Activated CD4-positive, alpha-beta T cell treated with anti-CD3 and anti-CD28 coated beads, Interleukin-2, amount 10 ng/mL, durations not matched to agents 7 days and 5 days (primary cell): ENCODE results near the gene BUD23. TPM values are rescaled to one million over a fixed set of nuclear protein-coding genes. Genes with fewer than 3 reads are reported as not detected.
"Not testable (repeated sequence)": the region's sequence is repeated elsewhere in the genome, so short reads cannot be mapped to it uniquely, and the experiment has no call there.

ENCODE experiments used
- CTCF ChIA-PET: fragments of 350-600 bp; sonication (Branson Sonifier 250); formaldehyde crosslinking; loops from one replicate; lab custom pipeline; 2021; ENCODE audit warnings: antibody characterized with exemption; lab: Charles Lee
- POLR2A ChIA-PET: fragments of 350-600 bp; sonication (Branson Sonifier 250); formaldehyde crosslinking; loops from one replicate; lab custom pipeline; 2021; ENCODE audit warnings: antibody characterized with exemption; lab: Charles Lee
- DNase-seq: peaks from one replicate; pipeline ENCODE4 v3.0.0-alpha.2; 2020
- H3K27ac Mint-ChIP-seq: one replicate; pipeline ENCODE4 v1.8.0; 2021; ENCODE audit warnings: mild to moderate bottlenecking, moderate library complexity, mixed read lengths
- H3K27me3 Mint-ChIP-seq: one replicate; pipeline ENCODE4 v1.8.0; 2021; ENCODE audit warnings: mixed read lengths
- H3K36me3 Mint-ChIP-seq: one replicate; pipeline ENCODE4 v1.8.0; 2021; ENCODE audit warnings: low read depth, mixed read lengths
- H3K4me1 Mint-ChIP-seq: one replicate; pipeline ENCODE4 v1.8.0; 2021; ENCODE audit warnings: mixed read lengths
- H3K4me3 Mint-ChIP-seq: one replicate; pipeline ENCODE4 v1.8.0; 2021; ENCODE audit warnings: mild to moderate bottlenecking, moderate library complexity, mixed read lengths
- H3K9me3 Mint-ChIP-seq: one replicate; pipeline ENCODE4 v1.8.0; 2021; ENCODE audit warnings: mixed read lengths
- total RNA-seq, 2 experiments: library from RNA; stranded (reverse); gene quantifications; one replicate each; pipeline ENCODE4 v1.2.3, GENCODE V29; 2021

Gene BUD23
- total RNA-seq, 2 experiments from 2014 or later, result 43.9 to 51.4 TPM

DNA sequence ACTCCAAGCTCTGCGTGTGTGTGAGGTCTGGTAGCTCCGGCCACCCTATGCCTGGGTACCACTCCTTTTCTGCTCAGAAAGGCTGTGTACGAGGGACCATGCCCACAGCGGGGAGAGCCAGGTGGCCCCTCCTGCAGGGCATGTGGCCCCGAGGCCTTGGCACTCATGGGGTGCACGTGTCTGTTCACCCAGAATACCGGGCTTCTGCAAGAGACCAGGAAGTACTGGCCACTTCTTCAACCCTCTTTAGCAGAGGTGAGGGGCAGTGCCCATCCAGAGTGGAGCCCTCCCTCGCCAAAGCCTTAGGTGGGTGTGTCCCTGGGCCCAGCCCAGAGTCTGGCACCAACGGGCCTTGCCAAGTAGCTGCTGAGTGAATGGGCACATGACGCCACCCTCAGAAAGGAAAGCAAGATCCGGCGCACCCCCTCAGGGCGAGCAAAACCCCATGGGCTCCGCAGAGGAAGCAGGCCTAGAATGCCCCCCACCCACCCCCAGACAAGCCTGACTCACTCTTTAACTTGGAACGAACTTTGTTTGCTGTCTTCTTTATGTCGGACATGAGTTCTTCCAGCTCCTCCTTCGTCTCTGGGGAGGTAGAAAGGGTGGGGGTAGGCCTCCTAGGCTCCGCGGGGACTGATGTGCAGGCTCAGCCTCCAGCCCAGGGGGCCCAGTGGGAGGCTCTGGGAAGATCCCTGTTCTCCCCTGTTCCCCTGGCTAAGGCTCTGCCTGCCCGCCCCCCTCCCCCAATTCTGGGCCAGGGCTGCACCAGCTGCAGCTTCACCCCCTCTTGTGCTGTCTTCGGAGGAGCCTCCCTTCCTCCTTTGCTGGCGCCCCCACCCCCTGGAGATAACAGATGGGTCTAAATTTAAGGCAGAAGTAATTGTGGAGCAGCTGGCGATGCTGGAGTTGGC lies 21.5 kb downstream of the BUD23 start:
- no peak overlapping the region for H3K4me3 Mint-ChIP-seq
- ChIA-PET CTCF (interaction anchor here (0.5 to 4.1 kb wide), 6 partner anchors 9 to 98 kb away, joined by 3 to 30 read pairs (median 6); partner anchors contain the start of gene STX1A), POLR2A (no interaction called here)
- no peaks in the 10 kb centered on the region for H3K9me3 Mint-ChIP-seq
- DNase-seq, result no peak
- H3K27ac Mint-ChIP-seq, result no peak overlapping the region
- H3K36me3 Mint-ChIP-seq, result peaks cover 4% of the 10 kb centered on the region
- H3K27me3 Mint-ChIP-seq, result no peaks in the 10 kb centered on the region
- H3K4me1 Mint-ChIP-seq, result peaks cover 13% of the 10 kb centered on the region

DNA sequence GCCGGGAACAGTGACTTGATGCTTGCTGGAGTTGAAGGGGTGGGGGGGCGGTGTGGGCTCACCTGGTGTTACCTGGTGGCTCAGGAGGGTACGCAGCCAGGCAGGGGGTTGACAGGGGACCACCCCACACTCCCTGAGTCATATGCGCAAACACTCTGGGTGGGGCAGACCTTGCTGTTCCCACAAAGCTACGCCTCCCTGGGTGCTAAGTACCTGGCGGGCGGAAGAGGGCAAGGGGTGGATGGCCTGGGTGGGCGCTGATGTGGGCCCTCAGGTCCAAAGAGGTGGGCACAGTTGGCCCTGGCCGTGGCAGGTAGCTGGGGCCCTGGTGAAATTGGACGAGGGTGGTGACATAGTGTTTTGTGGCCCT lies 22.1 kb downstream of the BUD23 start:
- DNase-seq, result no peak
- CTCF ChIA-PET, result interaction anchor here (0.5 to 2.4 kb wide), 6 partner anchors 10 to 99 kb away, joined by 3 to 8 read pairs (median 6); partner anchors contain the start of gene STX1A
- H3K27me3 Mint-ChIP-seq, result no peaks in the 10 kb centered on the region
- H3K27ac Mint-ChIP-seq, result no peak overlapping the region
- POLR2A ChIA-PET, result no interaction called here
- H3K4me1 Mint-ChIP-seq, result peaks cover 13% of the 10 kb centered on the region
- H3K36me3 Mint-ChIP-seq, result peaks cover 4% of the 10 kb centered on the region
- no peak overlapping the region for H3K4me3 Mint-ChIP-seq
- no peaks in the 10 kb centered on the region for H3K9me3 Mint-ChIP-seq

GRCh38 chr7:73706126-73707044 lies 23.0 kb downstream of the BUD23 start:
- Mint-ChIP-seq H3K27ac (peak overlapping the region; percentile 9), H3K4me3 (no peak overlapping the region), H3K4me1 (peaks cover 13% of the 10 kb centered on the region), H3K36me3 (peaks cover 4% of the 10 kb centered on the region), H3K9me3 (no peaks in the 10 kb centered on the region), H3K27me3 (no peaks in the 10 kb centered on the region)
- ChIA-PET CTCF (interaction anchor here (1.4 to 2.4 kb wide), 6 partner anchors 9 to 99 kb away, joined by 3 to 8 read pairs (median 6); partner anchors contain the start of gene STX1A), POLR2A (no interaction called here)
- DNase-seq, result no peak

GRCh38 chr7:73707045-73707631 lies 23.7 kb downstream of the BUD23 start:
- no peaks in the 10 kb centered on the region for H3K9me3 Mint-ChIP-seq
- no peaks in the 10 kb centered on the region for H3K27me3 Mint-ChIP-seq
- peaks cover 1% of the 10 kb centered on the region for H3K36me3 Mint-ChIP-seq
- no peak overlapping the region for H3K4me3 Mint-ChIP-seq
- H3K27ac Mint-ChIP-seq, result no peak overlapping the region
- ChIA-PET POLR2A (no interaction called here), CTCF (interaction anchor here (1.5 to 2.0 kb wide), 3 partner anchors 8 to 11 kb away, joined by 3 to 6 read pairs (median 5); no protein-coding TSS in a partner anchor)
- H3K4me1 Mint-ChIP-seq, result peaks cover 12% of the 10 kb centered on the region
- DNase-seq, result peak; percentile 14

DNA sequence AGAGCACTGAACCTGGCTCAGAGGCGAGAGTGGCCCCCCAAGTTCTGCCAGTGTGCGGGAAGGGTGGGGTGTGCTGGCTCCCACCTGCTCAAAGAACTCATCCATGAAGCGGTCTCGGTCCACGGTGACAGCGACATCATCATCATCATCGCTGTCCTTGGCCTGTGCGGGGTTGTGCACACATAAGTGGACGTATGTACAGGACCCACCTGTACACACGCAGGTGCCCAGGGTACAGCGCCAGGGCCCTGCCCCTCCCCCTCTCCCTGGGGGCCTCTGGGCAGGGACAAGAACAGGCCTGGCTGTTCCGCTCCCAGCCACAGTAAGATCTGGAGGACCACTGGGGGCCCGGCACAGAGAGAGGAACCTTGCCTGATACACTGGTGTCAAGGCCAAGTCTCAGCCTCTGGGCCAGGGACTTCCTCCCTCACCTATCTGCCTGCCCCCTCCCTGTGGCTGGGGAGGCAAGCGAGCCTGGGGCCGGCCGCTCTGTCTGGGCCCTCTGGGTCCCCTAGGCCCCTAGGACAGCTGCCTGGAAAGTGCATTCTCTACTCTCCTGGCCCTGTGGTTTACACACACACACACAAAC lies 25.7 kb downstream of the BUD23 start:
- Mint-ChIP-seq H3K36me3 (no peaks in the 10 kb centered on the region), H3K9me3 (no peaks in the 10 kb centered on the region), H3K27me3 (peaks cover 7% of the 10 kb centered on the region), H3K4me3 (no peak overlapping the region), H3K4me1 (peaks cover 14% of the 10 kb centered on the region), H3K27ac (no peak overlapping the region)
- POLR2A ChIA-PET, result no interaction called here
- CTCF ChIA-PET, result no interaction called here
- no peak for DNase-seq

- Mint-ChIP-seq H3K4me1 (peaks cover 22% of the 10 kb centered on the region), H3K9me3 (no peaks in the 10 kb centered on the region), H3K4me3 (no peak overlapping the region), H3K27ac (no peak overlapping the region), H3K36me3 (no peaks in the 10 kb centered on the region), H3K27me3 (peaks cover 7% of the 10 kb centered on the region)
- ChIA-PET POLR2A (no interaction called here), CTCF (interaction anchor here (0.8 to 7.8 kb wide), 2 partner anchors 10 to 79 kb away, joined by 4 to 30 read pairs; no protein-coding TSS in a partner anchor)
- no peak for DNase-seq
Measured at GRCh38 chr7:73712773-73713172, 29.4 kb downstream of the BUD23 start.

DNA sequence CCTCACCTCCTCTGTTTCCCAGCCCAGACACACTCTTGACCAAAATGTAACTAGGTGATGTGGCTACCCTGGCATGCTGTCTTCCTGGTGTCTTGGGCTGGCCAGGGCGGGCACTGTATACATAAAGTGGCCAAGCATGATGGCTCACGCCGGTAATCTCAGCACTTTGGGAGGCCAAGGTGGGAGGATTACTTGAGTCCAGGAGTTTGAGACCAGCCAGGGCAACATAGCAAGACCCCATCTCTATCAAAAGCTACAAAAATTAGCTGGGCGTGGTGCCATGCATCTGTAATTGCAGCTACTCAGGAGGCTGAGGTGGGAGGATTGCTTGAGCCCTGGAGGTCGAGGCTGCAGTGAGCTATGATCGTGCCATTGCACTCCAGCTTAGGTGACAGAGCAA lies 29.9 kb downstream of the BUD23 start:
- H3K27ac Mint-ChIP-seq, DNase-seq, H3K27me3 Mint-ChIP-seq, H3K4me3 Mint-ChIP-seq, H3K36me3 Mint-ChIP-seq, POLR2A ChIA-PET, H3K9me3 Mint-ChIP-seq: not testable (repeated sequence)
- H3K4me1 Mint-ChIP-seq, result peaks cover 27% of the 10 kb centered on the region
- CTCF ChIA-PET, result interaction anchor here (1.4 to 7.8 kb wide), 2 partner anchors 11 to 107 kb away, joined by 3 to 30 read pairs; no protein-coding TSS in a partner anchor

- no peaks in the 10 kb centered on the region for H3K9me3 Mint-ChIP-seq
- no peak overlapping the region for H3K27ac Mint-ChIP-seq
- ChIA-PET CTCF (interaction anchor here (1.1 to 7.8 kb wide), 5 partner anchors 9 to 109 kb away, joined by 4 to 30 read pairs (median 6); no protein-coding TSS in a partner anchor), POLR2A (interaction anchor here (0.6 kb wide), 1 partner anchor 13 kb away, joined by 3 read pairs; no protein-coding TSS in a partner anchor)
- H3K27me3 Mint-ChIP-seq, result peaks cover 14% of the 10 kb centered on the region
- peak; percentile 8 for DNase-seq
- H3K4me3 Mint-ChIP-seq, result no peak overlapping the region
- peaks cover 35% of the 10 kb centered on the region for H3K4me1 Mint-ChIP-seq
- H3K36me3 Mint-ChIP-seq, result no peaks in the 10 kb centered on the region
Measured at GRCh38 chr7:73715648-73716317, 32.4 kb downstream of the BUD23 start.

DNA sequence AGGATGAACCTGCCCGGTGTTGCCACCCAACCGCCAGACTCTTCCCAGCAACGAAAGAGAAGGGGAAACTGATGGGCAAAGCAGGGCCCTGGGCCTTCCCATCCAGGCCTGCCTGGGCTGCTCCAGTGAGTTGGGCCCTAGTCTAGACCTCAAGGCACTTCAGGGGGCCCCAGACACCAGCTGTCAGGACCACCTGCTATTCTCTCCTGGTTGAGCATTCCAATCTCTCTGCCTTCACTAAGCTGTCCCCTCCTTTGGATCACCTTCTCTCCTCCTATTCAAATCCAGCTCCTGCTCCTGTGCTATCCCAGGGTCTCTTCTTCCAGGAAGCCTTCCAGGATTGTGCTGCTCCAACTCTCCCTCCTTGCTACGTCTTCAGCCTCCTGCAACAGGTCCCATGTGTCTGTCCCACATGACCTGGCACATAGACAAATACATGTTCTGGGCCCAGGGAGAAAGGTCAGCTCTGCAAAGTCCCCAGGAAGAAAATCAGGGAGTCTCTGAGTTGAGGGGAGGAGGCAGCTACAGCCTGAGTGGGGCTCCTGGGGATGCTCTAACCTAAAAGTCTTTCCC lies 33.0 kb downstream of the BUD23 start:
- H3K4me3 Mint-ChIP-seq, result no peak overlapping the region
- peaks cover 19% of the 10 kb centered on the region for H3K27me3 Mint-ChIP-seq
- H3K27ac Mint-ChIP-seq, result no peak overlapping the region
- H3K36me3 Mint-ChIP-seq, result no peaks in the 10 kb centered on the region
- H3K9me3 Mint-ChIP-seq, result no peaks in the 10 kb centered on the region
- ChIA-PET POLR2A (no interaction called here), CTCF (interaction anchor here (1.1 to 7.8 kb wide), 6 partner anchors 9 to 109 kb away, joined by 3 to 30 read pairs (median 6); no protein-coding TSS in a partner anchor)
- H3K4me1 Mint-ChIP-seq, result peaks cover 35% of the 10 kb centered on the region
- no peak for DNase-seq

- ChIA-PET POLR2A (no interaction called here), CTCF (interaction anchor here (0.7 to 7.8 kb wide), 6 partner anchors 9 to 110 kb away, joined by 3 to 30 read pairs (median 6); partner anchors contain the start of gene VPS37D)
- H3K4me3 Mint-ChIP-seq, result peak overlapping the region; percentile 74
- peaks cover 35% of the 10 kb centered on the region for H3K4me1 Mint-ChIP-seq
- DNase-seq, result no peak
- no peaks in the 10 kb centered on the region for H3K9me3 Mint-ChIP-seq
- no peaks in the 10 kb centered on the region for H3K36me3 Mint-ChIP-seq
- H3K27me3 Mint-ChIP-seq, result peaks cover 21% of the 10 kb centered on the region
- no peak overlapping the region for H3K27ac Mint-ChIP-seq
Measured at GRCh38 chr7:73717025-73717807, 33.8 kb downstream of the BUD23 start.
